Measurements from ENCODE around the gene IL19. TPM values are rescaled to one million over a fixed set of nuclear protein-coding genes. Genes with fewer than 3 reads are reported as not detected.
A peak's percentile ranks its signal among the peaks of the same experiment; 100 is the strongest.

Gene IL19
- total RNA-seq, result 3.6 TPM
- 0.41 TPM for polyA plus RNA-seq (ENCODE audit: insufficient read depth, low read depth, low replicate concordance)
- long read RNA-seq, donor 1, result 0 reads
- long read RNA-seq, donor 2, result 0 reads
- long read RNA-seq, donor 3, partial matches to known transcripts, result 0 of 1 reads
- long read RNA-seq, donor 3, other reads (novel, unspliced or antisense), result 0 of 1 reads
- long read RNA-seq, donor 4, partial matches to known transcripts, result 0 of 1 reads
- long read RNA-seq, donor 4, other reads (novel, unspliced or antisense), result 0 of 1 reads
- long read RNA-seq, donor 5, result 0 reads
- long read RNA-seq, donor 6, result 0 reads
- long read RNA-seq, donor 7, result 0 reads
- long read RNA-seq, donor 8, partial matches to known transcripts, result 0 of 1 reads
- long read RNA-seq, donor 8, other reads (novel, unspliced or antisense), result 0 of 1 reads
- long read RNA-seq, donor 9, result 0 reads
- long read RNA-seq, donor 10, result 0 reads

- peak in 2 of 5 donors; percentile 21 to 43 for DNase-seq
- H3K9me3 ChIP-seq (ENCODE audit: control insufficient read depth in 2 of 3, insufficient read depth in 1 of 3, low read length in 3 of 3), result no peaks in the 10 kb centered on the region
- no peak within 1 kb of the TSS for H3K27ac ChIP-seq (ENCODE audit: low read depth in 2 of 2, low read length in 2 of 2)
- TF ChIP-seq CTCF (IDR thresholded peaks at IDR 0.05; ENCODE audit: borderline replicate concordance, extremely low read depth, insufficient read depth), result no peak
- intact Hi-C loops (cut with DNase I), result no loop called here
- FAIRE-seq, result no peak
- no peak within 1 kb of the TSS for H3K4me3 ChIP-seq (ENCODE audit: low read length in 3 of 3)
- no peaks in the 10 kb centered on the region for H3K36me3 ChIP-seq (ENCODE audit: control insufficient read depth in 2 of 3, insufficient read depth in 3 of 3, low read length in 3 of 3)
- H3K4me1 ChIP-seq (ENCODE audit: control insufficient read depth in 2 of 3, insufficient read depth in 2 of 3, low read depth in 1 of 3, low read length in 3 of 3), result peaks cover 0 to 2% (median 0%) of the 10 kb centered on the region in 3 donors
- no peaks in the 10 kb centered on the region for H3K27me3 ChIP-seq (ENCODE audit: control insufficient read depth, insufficient read depth, low read length)
- H3K9ac ChIP-seq (ENCODE audit: low read length in 3 of 3), result no peak within 1 kb of the TSS
Measured at GRCh38 chr1:206770531-206771337, at the start of gene IL19. IL19 (plus strand) TSS chr1:206770773; CDS start chr1:206836663, 65,890 bp downstream.

- H3K27ac ChIP-seq (ENCODE audit: low read depth in 2 of 2, low read length in 2 of 2), result no peak overlapping the region
- H3K27me3 ChIP-seq (ENCODE audit: control insufficient read depth, insufficient read depth, low read length), result no peaks in the 10 kb centered on the region
- DNase-seq (no peak), FAIRE-seq (no peak)
- no peak for TF ChIP-seq CTCF (IDR thresholded peaks at IDR 0.05; ENCODE audit: borderline replicate concordance, extremely low read depth, insufficient read depth)
- no peak overlapping the region for H3K4me3 ChIP-seq (ENCODE audit: low read length in 3 of 3)
- no peak overlapping the region for H3K9ac ChIP-seq (ENCODE audit: low read length in 3 of 3)
- peaks cover 0 to 49% (median 43%) of the 10 kb centered on the region in 3 donors for H3K4me1 ChIP-seq (ENCODE audit: control insufficient read depth in 2 of 3, insufficient read depth in 2 of 3, low read depth in 1 of 3, low read length in 3 of 3)
- intact Hi-C loops (cut with DNase I), result no loop called here
- no peaks in the 10 kb centered on the region for H3K36me3 ChIP-seq (ENCODE audit: control insufficient read depth in 2 of 3, insufficient read depth in 3 of 3, low read length in 3 of 3)
- H3K9me3 ChIP-seq (ENCODE audit: control insufficient read depth in 2 of 3, insufficient read depth in 1 of 3, low read length in 3 of 3), result no peaks in the 10 kb centered on the region
Measured at GRCh38 chr1:206721454-206721853, 49.1 kb upstream of the IL19 start.

GRCh38 chr1:206722751-206723461, 47.7 kb upstream of the IL19 start:
- FAIRE-seq (no peak), DNase-seq (no peak)
- TF ChIP-seq CTCF (IDR thresholded peaks at IDR 0.05; ENCODE audit: borderline replicate concordance, extremely low read depth, insufficient read depth), result no peak
- Histone ChIP-seq H3K27me3 (ENCODE audit: control insufficient read depth, insufficient read depth, low read length) (no peaks in the 10 kb centered on the region), H3K9ac (ENCODE audit: low read length in 3 of 3) (no peak overlapping the region), H3K4me1 (ENCODE audit: control insufficient read depth in 2 of 3, insufficient read depth in 2 of 3, low read depth in 1 of 3, low read length in 3 of 3) (peaks cover 0 to 52% (median 42%) of the 10 kb centered on the region in 3 donors), H3K4me3 (ENCODE audit: low read length in 3 of 3) (no peak overlapping the region), H3K36me3 (ENCODE audit: control insufficient read depth in 2 of 3, insufficient read depth in 3 of 3, low read length in 3 of 3) (no peaks in the 10 kb centered on the region), H3K27ac (ENCODE audit: low read depth in 2 of 2, low read length in 2 of 2) (peak overlapping the region; percentile 35 to 72), H3K9me3 (ENCODE audit: control insufficient read depth in 2 of 3, insufficient read depth in 1 of 3, low read length in 3 of 3) (no peaks in the 10 kb centered on the region)
- intact Hi-C loops (cut with DNase I), result no loop called here
